ENCODE results near the gene FAAP20. TPM values are rescaled to one million over a fixed set of nuclear protein-coding genes. Genes with fewer than 3 reads are reported as not detected.

Gene FAAP20
- total RNA-seq, 1 experiment from 2014 or later = 119 TPM

GRCh38 chr1:2233468-2233867 is 38.9 kb upstream of the FAAP20 start:
- peak; percentile 28 for DNase-seq

More at GRCh38 chr1:2233468-2233867, 38.9 kb upstream of the FAAP20 start:
- Histone ChIP-seq H3K23ac (ENCODE audit: insufficient read length, low read depth, low read length) (no peak overlapping the region), H3K79me2 (ENCODE audit: insufficient read depth, low read length) (peaks cover 88% of the 10 kb centered on the region; the same call in 1 of the 2 replicates), H3K27ac (ENCODE audit: insufficient read length, low read depth, low read length) (no peak overlapping the region), H4K91ac (ENCODE audit: insufficient read length, low read depth, low read length) (no peak overlapping the region), H2BK12ac (ENCODE audit: insufficient read length, low read depth, low read length) (no peak overlapping the region), H3K23me2 (ENCODE audit: insufficient read length, low read depth, low read length, poor library complexity, severe bottlenecking) (peaks cover 26% of the 10 kb centered on the region), H3K9me3 (ENCODE audit: control insufficient read depth, low read depth, low read length) (no peaks in the 10 kb centered on the region), H3K27me3 (ENCODE audit: insufficient read depth, low read length) (no peaks in the 10 kb centered on the region), H3K18ac (ENCODE audit: insufficient read length, low read depth, low read length) (no peak overlapping the region), H2BK20ac (ENCODE audit: low read depth, low read length, poor library complexity, severe bottlenecking) (no peak overlapping the region), H3K14ac (ENCODE audit: insufficient read depth, low read length) (no peak overlapping the region), H3K56ac (ENCODE audit: insufficient read length, low read depth, low read length) (no peak overlapping the region), H2BK5ac (ENCODE audit: insufficient read length, low read length) (no peak overlapping the region), H3T11ph (ENCODE audit: low read length) (no peak overlapping the region), H2AK5ac (ENCODE audit: insufficient read length, low read length) (no peak overlapping the region), H4K20me1 (ENCODE audit: control insufficient read depth, insufficient read depth, insufficient read length) (no peaks in the 10 kb centered on the region), H3K4me2 (ENCODE audit: insufficient read depth, insufficient read length, low read length) (no peak overlapping the region), H2AFZ (ENCODE audit: low read length) (no peak overlapping the region), H4K8ac (replicated peaks; ENCODE audit: insufficient read length, low read depth, low read length) (no peak overlapping the region), H3K4me1 (ENCODE audit: insufficient read depth, low read length) (no peaks in the 10 kb centered on the region; the same call in 1 of the 2 replicates), H2BK120ac (ENCODE audit: low read depth, low read length, poor library complexity, severe bottlenecking) (no peak overlapping the region), H2BK15ac (ENCODE audit: low read depth, low read length) (no peak overlapping the region), H3K9ac (ENCODE audit: extremely low read depth, insufficient read length, low read length) (no peak overlapping the region), H4K5ac (ENCODE audit: insufficient read length, low read depth, low read length) (no peak overlapping the region), H3K79me1 (ENCODE audit: insufficient read depth, low read depth, low read length, poor library complexity, severe bottlenecking) (peaks cover 17% of the 10 kb centered on the region), H3K4ac (ENCODE audit: low read depth, low read length) (no peak overlapping the region)
- Mint-ChIP-seq H3K4me1 (peaks cover 55 to 65% of the 10 kb centered on the region in 2 experiments), H3K27me3 (ENCODE audit: low read depth) (peaks cover 3% of the 10 kb centered on the region; the same call in 1 of the 2 replicates), H3K9me3 (no peaks in the 10 kb centered on the region), H3K27ac (peak overlapping the region in 2 of 3 experiments; percentile 83 to 84; a peak in 4 of 7 replicates), H3K4me3 (peak overlapping the region; percentile 8 to 23; a peak in 3 of 5 replicates), H3K36me3 (ENCODE audit: insufficient read depth in 1 of 3, low read depth in 3 of 3) (peaks cover 6 to 27% (median 10%) of the 10 kb centered on the region in 3 experiments; a peak in 5 of 7 replicates)
- TF ChIP-seq CTCF (conservative IDR thresholded peaks at IDR 0.05) = no peak
- WGBS (ENCODE audit: extremely low coverage, insufficient read length, low lambda C conversion rate) = no CpG with 5 or more reads among the region's 12 CpGs

All from H9 (cell line).